HEK293T (cell line): ENCODE measurements around the gene TNS2.

Experiments
- ARNT ChIP-seq: fragments of 450-650 bp; IDR thresholded peaks from 2 replicates; pipeline ENCODE4 v1.6.1; 2017; ENCODE audit warnings: mild to moderate bottlenecking
- BHLHE40 ChIP-seq: fragments of 450-650 bp; IDR thresholded peaks from 2 replicates; pipeline ENCODE4 v1.6.1; 2016; ENCODE audit warnings: mild to moderate bottlenecking, moderate library complexity, borderline replicate concordance
- ELF4 ChIP-seq: fragments of 450-650 bp; IDR thresholded peaks from 2 replicates; pipeline ENCODE4 v1.6.1; 2017; ENCODE audit warnings: antibody characterized with exemption
- FOXA1 ChIP-seq: fragments of 450-650 bp; IDR thresholded peaks from 2 replicates; pipeline ENCODE4 v1.6.1; 2016; ENCODE audit warnings: mild to moderate bottlenecking
- FOXK2 ChIP-seq: fragments of 450-650 bp; IDR thresholded peaks from 2 replicates; pipeline ENCODE4 v1.6.1; 2016; ENCODE audit warnings: mild to moderate bottlenecking
- FOXM1 ChIP-seq: fragments of 450-650 bp; IDR thresholded peaks from 2 replicates; pipeline ENCODE4 v1.6.1; 2017; ENCODE audit warnings: mild to moderate bottlenecking, borderline replicate concordance
- LEF1 ChIP-seq: fragments of 450-650 bp; IDR thresholded peaks from 2 replicates; pipeline ENCODE4 v1.6.1; 2017; ENCODE audit warnings: mild to moderate bottlenecking, borderline replicate concordance
- NFRKB ChIP-seq: fragments of 450-650 bp; IDR thresholded peaks from 2 replicates; pipeline ENCODE4 v1.6.1; 2016; ENCODE audit warnings: mild to moderate bottlenecking, moderate library complexity
- PKNOX1 ChIP-seq: fragments of 450-650 bp; IDR thresholded peaks from 2 replicates; pipeline ENCODE4 v1.6.1; 2016
- SP1 ChIP-seq: fragments of 450-650 bp; IDR thresholded peaks from 2 replicates; pipeline ENCODE4 v1.6.1; 2017
- SUZ12 ChIP-seq: fragments of 450-650 bp; IDR thresholded peaks from 2 replicates; pipeline ENCODE4 v1.6.1; 2016; ENCODE audit warnings: mild to moderate bottlenecking

- TF ChIP-seq PKNOX1 = no peak
- no peak for TF ChIP-seq ARNT
- no peak for TF ChIP-seq NFRKB
- TF ChIP-seq SP1 = no peak
- no peak for TF ChIP-seq FOXM1
- TF ChIP-seq SUZ12 = no peak
- no peak for TF ChIP-seq FOXA1
- TF ChIP-seq ELF4 = no peak
- no peak for TF ChIP-seq FOXK2
- TF ChIP-seq BHLHE40 = no peak
- no peak for TF ChIP-seq LEF1
These were observed 63.4 kb downstream of the TNS2 start for GRCh38 chr12:53113136-53113705.
